Measurements from ENCODE around the gene CUEDC1. TPM values are rescaled to one million over a fixed set of nuclear protein-coding genes. Genes with fewer than 3 reads are reported as not detected.

Gene CUEDC1, protein sequence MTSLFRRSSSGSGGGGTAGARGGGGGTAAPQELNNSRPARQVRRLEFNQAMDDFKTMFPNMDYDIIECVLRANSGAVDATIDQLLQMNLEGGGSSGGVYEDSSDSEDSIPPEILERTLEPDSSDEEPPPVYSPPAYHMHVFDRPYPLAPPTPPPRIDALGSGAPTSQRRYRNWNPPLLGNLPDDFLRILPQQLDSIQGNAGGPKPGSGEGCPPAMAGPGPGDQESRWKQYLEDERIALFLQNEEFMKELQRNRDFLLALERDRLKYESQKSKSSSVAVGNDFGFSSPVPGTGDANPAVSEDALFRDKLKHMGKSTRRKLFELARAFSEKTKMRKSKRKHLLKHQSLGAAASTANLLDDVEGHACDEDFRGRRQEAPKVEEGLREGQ
- total RNA-seq (10 to 100 TPM in 6 of 7 donors, 1 to 10 TPM in 1; 6.7 to 30.2 (median 22.9) TPM), polyA plus RNA-seq (10 to 100 TPM; 14.2 to 18.6 TPM)
- long read RNA-seq, donor 1, transcript CUEDC1-204 (2 exons, 707 nt) = major isoform, 10 of 37 reads
- long read RNA-seq, donor 1, partial matches to known transcripts = 2 of 37 reads
- long read RNA-seq, donor 1, other reads (novel, unspliced or antisense) = 25 of 37 reads
- long read RNA-seq, donor 2, partial matches to known transcripts = 0 of 6 reads
- long read RNA-seq, donor 2, other reads (novel, unspliced or antisense) = 0 of 6 reads
- long read RNA-seq, donor 3, transcript CUEDC1-206 (11 exons, 3,621 nt) = major isoform, 22 of 80 reads
- long read RNA-seq, donor 3, transcript CUEDC1-204 (2 exons, 707 nt) = minor isoform, 11 of 80 reads
- long read RNA-seq, donor 3, partial matches to known transcripts = 16 of 80 reads
- long read RNA-seq, donor 3, other reads (novel, unspliced or antisense) = 31 of 80 reads

DNA sequence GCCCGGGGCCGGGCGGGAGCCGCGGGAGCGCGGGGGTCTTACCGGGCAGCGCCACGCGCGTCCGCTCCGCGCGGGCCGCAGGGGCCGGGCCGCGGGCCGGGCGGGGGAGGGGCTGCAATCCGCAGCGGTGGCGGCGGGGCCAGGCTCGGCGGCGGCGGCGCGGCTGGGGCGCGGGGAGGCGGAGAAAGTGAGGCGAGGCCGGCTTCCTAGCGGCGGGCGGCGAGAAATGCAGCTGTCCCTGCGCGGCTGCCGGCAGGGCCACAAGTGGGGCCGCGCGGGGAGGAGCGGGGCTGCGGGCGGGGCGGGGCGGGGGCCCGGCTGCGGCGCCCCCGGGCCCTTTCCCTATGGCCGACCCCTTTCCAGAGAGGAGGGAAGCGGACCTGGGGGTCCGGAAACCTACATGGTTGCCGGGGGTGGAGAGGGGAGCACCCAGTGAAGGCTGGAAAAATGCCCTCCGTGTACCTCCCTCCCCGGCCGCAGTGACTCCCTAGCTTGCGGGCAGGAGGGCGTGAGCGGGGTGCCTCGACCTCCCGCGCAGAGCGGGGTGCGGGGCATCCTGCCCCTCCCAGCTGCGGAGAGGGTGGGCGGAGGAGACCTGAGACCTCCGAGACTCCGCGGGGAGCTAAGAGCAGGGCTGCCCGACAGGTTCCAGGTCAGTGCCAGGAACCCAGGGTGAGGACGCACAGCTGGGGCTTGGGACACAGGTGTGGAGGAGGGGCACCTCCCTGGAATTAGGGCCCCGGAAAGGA lies at the start of gene CUEDC1:
TSS of gene CUEDC1 (minus strand) at position 230 of the 749 bp plus-strand sequence. CDS start 69,848 bp downstream, outside the sequence.
- WGBS, 3 donors = 0% methylated on average over 7 to 78 of the region's 79 CpGs
- Histone ChIP-seq H3K27me3 (no peaks in the 10 kb centered on the region), H3K4me3 (peak within 1 kb of the TSS; percentile 70), H3K27ac (peak within 1 kb of the TSS; percentile 72 to 83), H3K9me3 (no peaks in the 10 kb centered on the region), H3K36me3 (no peaks in the 10 kb centered on the region), H3K4me1 (ENCODE audit: insufficient read depth) (peaks cover 6% of the 10 kb centered on the region)
- DNase-seq = peak; percentile 73 to 85 (median 83)
- TF ChIP-seq POLR2A (IDR thresholded peaks at IDR 0.05) = no peak
- TF ChIP-seq, protein P1, sequence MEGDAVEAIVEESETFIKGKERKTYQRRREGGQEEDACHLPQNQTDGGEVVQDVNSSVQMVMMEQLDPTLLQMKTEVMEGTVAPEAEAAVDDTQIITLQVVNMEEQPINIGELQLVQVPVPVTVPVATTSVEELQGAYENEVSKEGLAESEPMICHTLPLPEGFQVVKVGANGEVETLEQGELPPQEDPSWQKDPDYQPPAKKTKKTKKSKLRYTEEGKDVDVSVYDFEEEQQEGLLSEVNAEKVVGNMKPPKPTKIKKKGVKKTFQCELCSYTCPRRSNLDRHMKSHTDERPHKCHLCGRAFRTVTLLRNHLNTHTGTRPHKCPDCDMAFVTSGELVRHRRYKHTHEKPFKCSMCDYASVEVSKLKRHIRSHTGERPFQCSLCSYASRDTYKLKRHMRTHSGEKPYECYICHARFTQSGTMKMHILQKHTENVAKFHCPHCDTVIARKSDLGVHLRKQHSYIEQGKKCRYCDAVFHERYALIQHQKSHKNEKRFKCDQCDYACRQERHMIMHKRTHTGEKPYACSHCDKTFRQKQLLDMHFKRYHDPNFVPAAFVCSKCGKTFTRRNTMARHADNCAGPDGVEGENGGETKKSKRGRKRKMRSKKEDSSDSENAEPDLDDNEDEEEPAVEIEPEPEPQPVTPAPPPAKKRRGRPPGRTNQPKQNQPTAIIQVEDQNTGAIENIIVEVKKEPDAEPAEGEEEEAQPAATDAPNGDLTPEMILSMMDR (IDR thresholded peaks at IDR 0.05) = peak in 2 of 3 donors; percentile 34 to 36
- intact Hi-C loops (cut with DNase I) = loop anchor here in 1 of 4 donors (10.0 kb wide), 1 partner anchor 61 kb away; no protein-coding TSS in a partner anchor

DNA sequence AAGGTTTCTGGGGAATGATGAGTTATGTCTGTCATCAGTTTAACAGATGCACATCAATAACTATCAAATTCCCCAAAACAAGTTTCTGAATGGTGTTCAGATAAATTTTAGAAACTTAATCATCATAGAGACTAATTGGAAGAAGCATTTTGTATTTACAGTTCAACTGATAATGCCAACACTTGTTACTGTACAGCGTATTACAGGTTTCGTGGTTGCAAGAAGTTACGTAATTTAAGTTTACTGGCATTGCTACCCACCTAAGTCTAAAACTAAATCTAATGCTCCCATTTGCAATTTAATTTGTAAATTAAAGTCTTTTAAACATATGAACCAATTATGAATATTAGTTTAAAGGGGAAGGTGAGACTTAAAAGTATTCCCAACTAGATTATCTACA lies 48.8 kb upstream of the CUEDC1 start:
- H3K4me1 ChIP-seq (ENCODE audit: insufficient read depth) = peaks cover 5% of the 10 kb centered on the region
- intact Hi-C loops (cut with DNase I) = no loop called here
- no peak overlapping the region for H3K4me3 ChIP-seq
- H3K27me3 ChIP-seq = no peaks in the 10 kb centered on the region
- no peak for DNase-seq
- no peak overlapping the region for H3K27ac ChIP-seq
- no peaks in the 10 kb centered on the region for H3K36me3 ChIP-seq
- no peaks in the 10 kb centered on the region for H3K9me3 ChIP-seq
- 88 to 94% (median 93%) methylated on average over 3 of the region's 3 CpGs for WGBS, 3 donors
- no peak for TF ChIP-seq EP300 (IDR thresholded peaks at IDR 0.05)
- TF ChIP-seq POLR2A (IDR thresholded peaks at IDR 0.05) = no peak
- TF ChIP-seq, protein P1 (IDR thresholded peaks at IDR 0.05) = no peak

DNA sequence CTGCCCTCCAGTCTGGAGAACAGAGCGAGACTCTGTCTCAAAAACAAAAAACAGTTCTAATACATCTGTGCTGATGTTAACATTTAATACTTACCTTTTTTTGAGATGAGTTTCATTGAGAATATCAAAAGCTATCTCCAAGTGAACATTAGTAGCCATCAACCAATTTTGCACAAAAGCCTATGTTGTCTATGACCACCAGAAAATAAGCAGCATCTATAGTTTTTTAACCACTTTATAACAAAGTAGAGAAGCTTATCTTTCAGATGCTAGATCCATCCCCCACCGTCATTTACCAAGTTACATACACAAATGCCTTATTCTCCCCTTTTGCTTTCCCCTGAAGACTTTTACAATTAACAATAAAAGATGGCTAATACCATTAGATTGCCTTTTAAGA lies 47.8 kb upstream of the CUEDC1 start:
- Histone ChIP-seq H3K4me1 (ENCODE audit: insufficient read depth) (peaks cover 2% of the 10 kb centered on the region), H3K27ac (no peak overlapping the region), H3K27me3 (no peaks in the 10 kb centered on the region), H3K4me3 (no peak overlapping the region), H3K9me3 (no peaks in the 10 kb centered on the region), H3K36me3 (no peaks in the 10 kb centered on the region)
- TF ChIP-seq, protein P1 (IDR thresholded peaks at IDR 0.05) = no peak
- TF ChIP-seq POLR2A (IDR thresholded peaks at IDR 0.05) (no peak), EP300 (IDR thresholded peaks at IDR 0.05) (no peak)
- DNase-seq = no peak
- intact Hi-C loops (cut with DNase I) = no loop called here
- 81 to 86% (median 84%) methylated on average over 2 of the region's 2 CpGs for WGBS, 3 donors

Measured in ovary (tissue), 10 donors.